ENCODE results near the gene RAD51.

Gene RAD51

DNA sequence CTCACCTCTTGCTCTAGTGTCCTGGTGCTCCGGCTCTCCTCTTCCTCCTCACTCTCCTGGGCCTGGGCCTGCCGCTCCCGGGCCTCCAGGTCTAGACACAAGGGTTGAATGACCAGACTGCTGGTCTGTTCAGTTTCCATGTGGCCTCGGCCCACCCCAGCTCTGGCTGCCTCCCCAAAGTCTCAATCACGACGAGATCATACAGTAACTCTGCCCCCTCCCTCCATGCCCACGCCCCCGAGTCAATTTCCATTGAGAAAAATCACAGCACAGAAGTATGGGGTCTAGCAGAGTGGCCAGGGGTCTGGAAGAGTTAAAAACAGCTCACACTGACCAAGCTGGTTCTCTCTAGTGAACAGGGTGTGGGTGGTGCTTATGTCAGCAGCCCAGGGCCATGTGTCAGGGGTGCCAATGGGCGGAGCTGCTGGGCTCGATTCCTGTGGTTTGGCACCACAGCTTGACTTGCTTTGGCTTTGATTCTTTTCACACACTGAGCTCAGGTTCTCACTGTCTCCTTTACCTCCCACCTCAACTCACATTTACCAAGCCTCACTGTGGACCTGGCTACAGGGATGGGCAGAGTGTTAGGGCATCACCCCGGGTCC, 81.7 kb downstream of the RAD51 start:
- H3K4me3 ChIP-seq (ENCODE audit: low read depth, low read length): no peak overlapping the region
- TF ChIP-seq, protein P1, sequence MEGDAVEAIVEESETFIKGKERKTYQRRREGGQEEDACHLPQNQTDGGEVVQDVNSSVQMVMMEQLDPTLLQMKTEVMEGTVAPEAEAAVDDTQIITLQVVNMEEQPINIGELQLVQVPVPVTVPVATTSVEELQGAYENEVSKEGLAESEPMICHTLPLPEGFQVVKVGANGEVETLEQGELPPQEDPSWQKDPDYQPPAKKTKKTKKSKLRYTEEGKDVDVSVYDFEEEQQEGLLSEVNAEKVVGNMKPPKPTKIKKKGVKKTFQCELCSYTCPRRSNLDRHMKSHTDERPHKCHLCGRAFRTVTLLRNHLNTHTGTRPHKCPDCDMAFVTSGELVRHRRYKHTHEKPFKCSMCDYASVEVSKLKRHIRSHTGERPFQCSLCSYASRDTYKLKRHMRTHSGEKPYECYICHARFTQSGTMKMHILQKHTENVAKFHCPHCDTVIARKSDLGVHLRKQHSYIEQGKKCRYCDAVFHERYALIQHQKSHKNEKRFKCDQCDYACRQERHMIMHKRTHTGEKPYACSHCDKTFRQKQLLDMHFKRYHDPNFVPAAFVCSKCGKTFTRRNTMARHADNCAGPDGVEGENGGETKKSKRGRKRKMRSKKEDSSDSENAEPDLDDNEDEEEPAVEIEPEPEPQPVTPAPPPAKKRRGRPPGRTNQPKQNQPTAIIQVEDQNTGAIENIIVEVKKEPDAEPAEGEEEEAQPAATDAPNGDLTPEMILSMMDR (IDR thresholded peaks at IDR 0.05; ENCODE audit: control insufficient read depth, extremely low read depth, insufficient read depth): 0 out of 2 replicates have a peak, but pooled peaks have one; percentile 8
- no peak for DNase-seq (ENCODE audit: low read depth)
